Activated T-helper 1 cell treated with Interleukin-2 at 50 U/mL for 16 hours (primary cell): ENCODE data around the gene HIVEP3.

Experiments
- DNase-seq: peaks from one replicate; pipeline ENCODE4 v3.0.0-alpha.2; 2020; ENCODE audit warnings: low read depth

The HIVEP3 gene

GRCh38 chr1:41848216-41848952, 70.3 kb downstream of the HIVEP3 start:
- no peak for DNase-seq

- DNase-seq: no peak
Observed at GRCh38 chr1:41847733-41848132, 71.0 kb downstream of the HIVEP3 start.

DNA sequence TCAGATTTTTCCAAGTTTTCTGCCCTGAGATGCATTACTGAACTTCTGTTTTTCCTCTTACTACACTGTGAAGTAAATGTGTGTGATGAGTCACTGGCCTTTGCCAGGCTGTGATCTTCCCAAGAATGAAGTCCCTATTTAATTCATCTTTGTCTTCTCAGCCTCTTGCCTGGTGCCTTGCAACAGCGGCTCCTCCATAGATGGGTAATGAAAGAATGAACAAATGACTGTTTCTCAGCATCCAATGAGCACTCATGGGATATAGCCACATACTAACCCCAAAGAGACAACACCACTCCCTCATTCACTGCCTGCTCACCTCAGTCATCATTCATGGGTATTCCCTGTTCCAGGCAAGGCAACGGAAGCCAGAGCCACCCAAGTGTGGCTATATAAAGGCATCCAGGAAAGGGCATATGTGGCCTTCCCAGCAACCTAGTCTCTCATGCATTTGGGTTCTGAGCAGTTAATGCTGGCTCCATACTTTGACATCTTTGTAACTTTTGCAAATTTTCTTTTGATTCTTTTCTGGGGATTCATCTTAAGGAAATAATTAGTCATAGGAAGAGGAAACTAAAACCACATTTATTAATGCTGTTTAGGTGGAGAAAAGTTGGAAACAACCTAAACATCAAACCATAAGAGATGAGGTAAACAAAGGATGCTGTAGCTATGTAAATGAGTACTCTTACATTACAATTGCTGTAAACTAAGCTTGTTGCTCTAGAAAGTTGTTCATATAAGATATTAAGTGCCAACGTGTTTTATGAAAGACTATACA, 71.9 kb downstream of the HIVEP3 start:
- no peak for DNase-seq

DNA sequence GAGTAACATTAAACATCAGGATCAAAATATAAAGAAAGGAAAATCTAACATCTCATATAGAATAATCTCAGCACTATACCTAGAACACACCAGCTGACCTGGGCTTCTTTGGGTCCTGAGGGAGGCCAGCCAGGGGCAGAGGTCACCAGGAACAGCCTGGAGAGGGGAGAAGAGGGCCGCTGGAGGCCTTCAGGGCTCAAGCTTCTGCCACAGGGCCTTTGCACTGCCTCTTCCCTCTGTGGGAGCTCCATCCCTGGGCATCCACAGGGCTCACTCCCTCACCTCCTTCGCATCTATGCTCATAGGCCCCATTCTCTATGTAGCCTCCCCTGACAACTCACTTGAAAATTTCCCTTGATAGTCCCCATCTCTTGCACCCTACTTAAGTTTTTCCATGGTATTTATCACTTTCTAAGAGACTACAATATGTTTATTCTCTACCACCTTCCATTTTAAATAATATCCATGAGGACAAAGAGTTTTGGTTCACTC, 73.9 kb downstream of the HIVEP3 start:
- no peak for DNase-seq

DNA sequence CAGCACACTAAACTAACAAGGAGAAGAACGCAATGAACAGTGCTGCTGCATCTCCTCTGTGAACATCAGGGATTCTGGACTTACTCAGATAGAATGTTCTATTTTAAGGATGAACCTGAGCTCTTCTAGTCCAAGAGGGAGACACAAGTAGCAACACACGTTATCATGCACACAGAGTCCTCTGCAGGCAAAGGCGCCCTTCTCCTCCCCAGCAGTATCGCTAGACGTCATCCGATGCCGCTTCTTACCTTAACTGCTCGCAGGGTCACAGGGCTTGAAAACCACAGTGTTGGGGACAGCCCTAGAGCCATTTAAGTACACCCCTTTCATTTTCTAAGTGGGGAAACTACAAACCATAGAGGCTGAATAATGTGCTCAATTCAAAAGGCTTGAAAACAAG, 74.5 kb downstream of the HIVEP3 start:
- no peak for DNase-seq

GRCh38 chr1:41842993-41843755, 75.5 kb downstream of the HIVEP3 start:
- DNase-seq: no peak

GRCh38 chr1:41842326-41842725, 76.4 kb downstream of the HIVEP3 start:
- DNase-seq: no peak

- DNase-seq: no peak
Observed at GRCh38 chr1:41840592-41841246, 78.0 kb downstream of the HIVEP3 start.

- DNase-seq: no peak
Observed at GRCh38 chr1:41838266-41838665, 80.5 kb downstream of the HIVEP3 start.

DNA sequence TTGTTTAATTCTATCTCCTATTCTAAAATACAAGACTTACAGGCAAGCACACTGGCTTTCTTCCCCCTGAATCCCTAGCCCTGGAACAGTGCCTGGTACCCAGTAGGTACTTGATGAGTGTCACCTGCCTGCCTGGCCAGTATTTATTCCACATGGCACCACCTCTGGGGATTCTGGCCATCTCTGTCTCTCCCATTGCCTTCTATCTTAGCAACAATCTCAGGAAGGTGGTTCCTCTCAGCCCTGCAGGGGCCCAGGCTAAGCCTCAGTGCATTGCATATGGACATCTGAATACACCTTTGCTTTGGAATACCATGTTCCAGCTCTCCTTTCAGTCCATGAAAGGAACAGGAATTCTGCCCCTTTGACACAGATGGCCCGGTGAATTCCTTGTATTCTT, 81.0 kb downstream of the HIVEP3 start:
- DNase-seq: no peak

DNA sequence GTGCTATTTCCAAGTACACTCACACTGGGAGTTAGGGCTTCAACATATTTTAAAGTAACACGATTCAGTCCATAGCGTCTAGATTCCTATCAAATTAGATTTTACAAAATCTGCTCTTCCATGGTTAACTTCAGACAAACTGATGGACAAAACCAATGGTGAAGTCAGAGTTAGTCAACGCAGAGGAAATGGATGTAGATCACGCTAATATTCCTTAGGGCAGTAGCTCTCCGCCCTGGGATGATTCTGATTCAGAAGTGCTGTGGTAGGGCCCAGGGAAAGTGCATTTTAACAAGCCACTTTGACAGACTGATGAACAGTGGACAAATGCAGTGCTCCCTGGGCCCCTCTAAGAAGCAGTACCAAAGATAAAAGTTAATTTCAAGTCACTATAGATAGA, 83.2 kb downstream of the HIVEP3 start:
- DNase-seq: no peak

DNA sequence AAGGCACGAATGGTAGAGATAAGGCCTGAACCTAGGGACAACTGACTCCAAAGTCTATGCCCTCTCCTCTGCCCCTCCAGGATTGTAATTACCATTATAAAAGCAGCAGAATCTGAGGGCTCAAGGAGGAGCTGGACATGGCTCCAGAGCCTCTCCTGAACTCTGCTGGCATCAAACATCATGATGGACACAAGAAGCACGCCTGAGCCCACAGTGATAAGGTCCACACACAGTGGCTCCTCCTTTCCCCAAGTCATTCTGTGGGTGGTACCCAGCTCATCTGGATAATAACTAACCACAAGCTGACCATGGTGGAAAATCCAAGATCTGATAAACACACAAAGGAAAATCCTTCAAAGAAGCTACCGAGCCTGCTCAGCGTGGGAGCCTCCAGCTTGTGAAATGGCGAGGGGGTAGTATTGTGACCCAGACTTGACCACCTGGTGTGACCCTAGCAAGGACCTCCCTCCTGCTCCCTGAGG, 85.2 kb downstream of the HIVEP3 start:
- no peak for DNase-seq

GRCh38 chr1:41830726-41831125, 88.0 kb downstream of the HIVEP3 start:
- DNase-seq: no peak

- no peak for DNase-seq
Observed at GRCh38 chr1:41827991-41828570, 90.6 kb downstream of the HIVEP3 start.

GRCh38 chr1:41823471-41823870, 95.3 kb downstream of the HIVEP3 start:
- no peak for DNase-seq

DNA sequence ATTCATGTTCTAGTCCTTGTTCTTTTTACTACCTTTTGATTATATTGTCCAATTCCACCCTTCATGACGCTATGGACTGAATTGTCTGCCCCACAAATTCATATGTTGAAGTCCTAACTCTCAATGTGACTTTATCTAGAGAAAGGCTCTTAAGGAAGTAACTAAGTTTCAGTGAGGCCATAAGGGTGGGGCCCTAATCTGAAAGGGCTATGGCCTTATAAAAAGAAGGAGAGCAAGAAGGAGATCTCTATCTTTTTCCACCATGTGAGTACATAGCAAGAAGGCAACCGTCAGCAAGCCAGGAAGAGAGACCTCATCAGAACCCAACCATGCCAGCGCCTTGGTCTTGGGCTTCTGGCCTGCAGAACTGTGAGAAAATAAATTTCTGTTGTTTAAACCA, 95.9 kb downstream of the HIVEP3 start:
- no peak for DNase-seq

DNA sequence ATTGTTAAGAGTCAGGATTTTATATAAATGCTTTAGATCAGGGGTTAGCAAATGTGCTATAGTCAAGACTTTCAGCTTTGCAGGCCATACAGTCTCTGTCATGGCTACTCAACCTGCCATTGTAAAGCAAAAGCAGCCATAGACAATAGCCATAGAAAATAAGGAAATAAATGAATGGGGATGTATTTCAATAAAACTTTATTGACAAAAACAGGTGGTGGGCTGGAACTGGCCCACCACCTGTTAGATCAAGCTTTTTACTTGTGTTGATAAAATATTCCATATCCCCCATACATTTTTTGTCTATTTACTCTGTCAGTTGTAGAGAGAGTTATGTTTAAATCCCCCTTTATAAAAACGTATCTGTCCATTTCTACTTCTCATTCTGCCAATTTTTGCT, 98.9 kb downstream of the HIVEP3 start:
- DNase-seq: no peak

- no peak for DNase-seq
Observed at GRCh38 chr1:41819069-41819468, 99.7 kb downstream of the HIVEP3 start.

DNA sequence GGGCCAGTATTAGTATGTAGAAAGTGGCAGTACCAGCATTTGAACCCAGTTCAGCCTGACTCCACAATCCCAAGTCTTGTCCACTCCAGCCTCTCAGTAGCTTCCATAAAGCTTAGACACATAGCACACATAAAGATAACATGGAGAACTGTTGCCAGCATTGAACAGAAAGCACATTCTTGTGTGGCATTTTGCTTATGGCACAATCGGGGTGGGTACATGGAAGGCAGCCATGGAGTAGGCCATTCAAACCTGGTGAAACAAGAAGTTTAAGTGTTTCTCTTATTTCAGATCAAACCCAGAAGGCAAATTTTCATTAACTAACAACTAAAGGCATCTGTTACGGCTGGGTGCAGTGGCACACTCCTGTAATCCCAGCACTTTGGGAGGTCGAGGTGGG, 102.7 kb downstream of the HIVEP3 start:
- DNase-seq: no peak

DNA sequence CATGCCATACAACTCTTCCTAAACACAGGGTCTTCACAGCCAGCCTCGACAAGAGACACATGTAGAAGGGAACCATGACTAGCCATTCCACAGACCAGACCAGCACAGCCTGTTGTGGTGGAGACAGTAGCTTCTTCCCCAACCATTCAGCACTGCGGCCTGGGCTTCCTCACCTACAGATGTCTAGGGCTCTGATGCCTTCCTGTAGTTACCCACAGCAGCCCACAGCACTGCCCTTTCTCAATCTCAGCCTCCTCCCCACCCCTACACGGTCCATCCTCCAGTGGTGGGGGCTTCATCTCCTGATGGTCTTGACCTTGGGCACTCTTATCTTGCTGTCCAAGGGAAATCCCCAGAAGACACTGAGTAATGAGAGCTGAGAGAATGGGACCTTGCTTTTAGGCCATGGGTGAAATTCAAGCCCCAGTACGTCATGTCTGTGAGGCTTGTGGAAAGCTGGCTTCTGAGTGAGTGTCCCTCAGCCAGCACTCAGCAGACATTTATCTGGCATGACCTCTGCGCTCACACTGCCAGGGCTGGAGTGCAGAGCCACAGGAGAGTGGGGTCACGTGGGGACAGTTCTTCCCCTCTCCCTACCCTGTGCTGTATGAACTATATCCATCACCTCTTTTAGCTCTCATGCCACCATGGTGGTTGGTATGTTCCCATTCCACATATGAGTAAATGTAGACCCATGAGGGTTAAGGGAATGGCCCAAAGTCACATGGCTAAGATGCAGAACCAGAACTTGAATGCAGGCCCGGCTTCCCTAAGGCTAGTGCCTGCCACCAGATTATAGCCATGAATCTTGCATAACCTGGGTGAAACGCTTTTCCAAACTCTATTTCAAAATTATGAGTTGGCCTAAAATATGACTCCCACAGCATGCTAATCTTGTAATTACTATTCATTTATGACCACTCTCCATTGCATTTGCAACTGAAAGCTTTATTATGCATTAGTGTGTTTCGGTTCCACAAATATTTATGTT, 104.7 kb downstream of the HIVEP3 start:
- DNase-seq: no peak
